Stomach smooth muscle (tissue), 2 donors: ENCODE results near the gene ATP1B2.
A peak's percentile ranks its signal among the peaks of the same experiment; 100 is the strongest.
"Not testable (repeated sequence)": the region's sequence is repeated elsewhere in the genome, so short reads cannot be mapped to it uniquely, and the experiment has no call there.

Experiments used
- H3K27ac ChIP-seq: one replicate; pipeline ENCODE4 v1.7.0; 2013; ENCODE audit warnings: mild to moderate bottlenecking, low read length, inconsistent platforms
- H3K27me3 ChIP-seq, 2 donors: one replicate each; pipeline ENCODE4 v1.7.0; 2013; ENCODE audit warnings: low read length in 2 of 2; ENCODE audit not compliant: insufficient read depth in 2 of 2, control insufficient read depth in 1 of 2
- H3K36me3 ChIP-seq, 2 donors: one replicate each; pipeline ENCODE4 v1.7.0; 2013; ENCODE audit warnings: low read length in 2 of 2; ENCODE audit not compliant: control insufficient read depth in 2 of 2, insufficient read depth in 2 of 2
- H3K4me1 ChIP-seq: one replicate; pipeline ENCODE4 v1.7.0; 2013; ENCODE audit warnings: low read length; ENCODE audit not compliant: control insufficient read depth, insufficient read depth
- H3K4me3 ChIP-seq, 2 donors: one replicate each; pipeline ENCODE4 v1.7.0; 2013; ENCODE audit warnings: low read length in 2 of 2
- H3K9ac ChIP-seq, 2 donors: one replicate each; pipeline ENCODE4 v1.7.0; 2013; ENCODE audit warnings: low read length in 2 of 2, mild to moderate bottlenecking in 1 of 2
- H3K9me3 ChIP-seq, 2 donors: one replicate each; pipeline ENCODE4 v1.7.0; 2013; ENCODE audit warnings: low read length in 2 of 2; ENCODE audit not compliant: control insufficient read depth in 2 of 2
- donor health status: healthy.
- donor health status: Pancreatic carcinoma.

Gene ATP1B2

DNA sequence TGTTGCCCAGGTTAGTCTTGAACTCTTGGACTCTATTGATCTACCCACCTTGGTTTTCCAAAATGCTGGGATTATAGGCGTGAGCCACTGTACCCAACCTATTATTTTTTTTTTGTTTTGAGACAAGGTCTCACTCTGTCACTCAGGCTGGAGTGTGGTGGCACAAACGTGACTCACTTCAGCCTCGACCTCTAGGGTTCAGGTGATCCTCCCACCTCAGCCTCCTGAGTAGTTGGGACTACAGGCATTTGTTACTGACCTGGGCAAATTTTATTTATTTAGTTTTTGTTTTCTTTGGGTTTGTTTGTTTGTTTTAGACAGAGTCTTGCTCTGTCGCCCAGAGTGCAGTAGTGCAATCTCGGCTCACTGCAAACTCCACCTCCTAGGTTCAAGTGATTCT is 27.1 kb upstream of the ATP1B2 start:
- no peak overlapping the region for H3K4me3 ChIP-seq
- H3K27me3 ChIP-seq, result no peaks in the 10 kb centered on the region
- H3K9me3 ChIP-seq, result no peaks in the 10 kb centered on the region
- peaks cover 12% of the 10 kb centered on the region for H3K4me1 ChIP-seq
- peaks cover 2 to 4% of the 10 kb centered on the region in 2 donors for H3K36me3 ChIP-seq
- no peak overlapping the region for H3K9ac ChIP-seq
- H3K27ac ChIP-seq, result no peak overlapping the region

DNA sequence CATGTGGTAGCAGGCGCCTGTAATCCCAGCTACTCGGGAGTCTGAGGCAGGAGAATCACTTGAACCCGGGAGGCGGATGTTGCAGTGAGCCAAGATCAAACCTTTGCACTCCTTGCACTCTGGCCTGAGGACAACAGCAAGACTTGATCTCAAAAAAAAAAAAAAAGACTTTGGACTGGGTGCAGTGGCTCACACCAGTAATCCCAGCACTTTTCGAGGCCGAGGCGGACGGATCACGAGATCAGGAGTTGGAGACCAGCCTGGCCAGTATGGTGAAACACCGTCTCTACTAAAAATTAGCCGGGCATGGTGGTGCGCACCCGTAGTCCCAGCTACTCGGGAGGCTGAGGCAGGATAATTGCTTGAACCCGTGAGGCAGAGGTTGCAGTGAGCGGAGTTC is 25.0 kb upstream of the ATP1B2 start:
- not testable (repeated sequence) for H3K9me3 ChIP-seq, H3K27me3 ChIP-seq, H3K4me3 ChIP-seq, H3K36me3 ChIP-seq, H3K27ac ChIP-seq, H3K9ac ChIP-seq
- peaks cover 12% of the 10 kb centered on the region for H3K4me1 ChIP-seq

DNA sequence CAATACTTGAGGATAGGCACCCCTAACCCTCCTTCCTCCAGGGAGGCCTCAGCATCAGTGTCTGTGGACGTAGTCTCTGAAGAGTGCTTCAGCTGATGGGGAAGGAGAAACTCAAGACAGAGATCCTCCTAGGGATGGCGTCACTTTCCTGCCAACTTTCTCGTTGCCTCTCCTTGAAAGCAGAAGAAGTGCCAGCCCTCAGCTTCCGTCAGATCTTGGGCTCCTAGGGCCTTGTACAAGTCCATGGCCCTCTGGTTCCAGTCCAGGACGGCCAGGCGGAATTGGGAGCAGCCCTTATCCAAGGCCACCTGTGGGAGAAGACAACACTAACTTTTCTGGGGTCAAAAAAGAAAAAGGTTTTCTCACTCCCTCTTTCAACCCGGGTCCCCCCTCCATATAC is 24.4 kb upstream of the ATP1B2 start:
- H3K36me3 ChIP-seq, result peaks cover 2 to 4% of the 10 kb centered on the region in 2 donors
- H3K4me1 ChIP-seq, result peaks cover 12% of the 10 kb centered on the region
- H3K27ac ChIP-seq, result peak overlapping the region; percentile 90
- peak overlapping the region; percentile 86 to 87 for H3K4me3 ChIP-seq
- peak overlapping the region; percentile 93 to 97 for H3K9ac ChIP-seq
- no peaks in the 10 kb centered on the region for H3K27me3 ChIP-seq
- no peaks in the 10 kb centered on the region for H3K9me3 ChIP-seq

DNA sequence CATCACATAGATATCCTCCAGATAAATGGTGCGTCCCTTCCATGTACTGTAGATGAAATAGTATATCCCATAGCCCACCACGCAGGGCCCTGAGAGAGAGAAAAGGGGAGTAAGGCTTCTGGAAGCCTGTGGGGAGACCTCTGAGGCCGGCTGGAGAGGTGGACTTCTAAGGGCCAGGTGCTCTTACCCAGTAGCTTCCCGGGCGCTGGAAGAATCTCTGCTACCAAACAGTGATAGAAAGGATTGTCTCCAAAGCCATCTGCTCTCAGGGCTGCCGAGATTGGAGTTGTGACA is 23.8 kb upstream of the ATP1B2 start:
- H3K27ac ChIP-seq, result peak overlapping the region; percentile 90
- peaks cover 12% of the 10 kb centered on the region for H3K4me1 ChIP-seq
- peak overlapping the region; percentile 86 to 87 for H3K4me3 ChIP-seq
- peaks cover 2 to 4% of the 10 kb centered on the region in 2 donors for H3K36me3 ChIP-seq
- peak overlapping the region; percentile 93 to 97 for H3K9ac ChIP-seq
- no peaks in the 10 kb centered on the region for H3K27me3 ChIP-seq
- H3K9me3 ChIP-seq, result no peaks in the 10 kb centered on the region

DNA sequence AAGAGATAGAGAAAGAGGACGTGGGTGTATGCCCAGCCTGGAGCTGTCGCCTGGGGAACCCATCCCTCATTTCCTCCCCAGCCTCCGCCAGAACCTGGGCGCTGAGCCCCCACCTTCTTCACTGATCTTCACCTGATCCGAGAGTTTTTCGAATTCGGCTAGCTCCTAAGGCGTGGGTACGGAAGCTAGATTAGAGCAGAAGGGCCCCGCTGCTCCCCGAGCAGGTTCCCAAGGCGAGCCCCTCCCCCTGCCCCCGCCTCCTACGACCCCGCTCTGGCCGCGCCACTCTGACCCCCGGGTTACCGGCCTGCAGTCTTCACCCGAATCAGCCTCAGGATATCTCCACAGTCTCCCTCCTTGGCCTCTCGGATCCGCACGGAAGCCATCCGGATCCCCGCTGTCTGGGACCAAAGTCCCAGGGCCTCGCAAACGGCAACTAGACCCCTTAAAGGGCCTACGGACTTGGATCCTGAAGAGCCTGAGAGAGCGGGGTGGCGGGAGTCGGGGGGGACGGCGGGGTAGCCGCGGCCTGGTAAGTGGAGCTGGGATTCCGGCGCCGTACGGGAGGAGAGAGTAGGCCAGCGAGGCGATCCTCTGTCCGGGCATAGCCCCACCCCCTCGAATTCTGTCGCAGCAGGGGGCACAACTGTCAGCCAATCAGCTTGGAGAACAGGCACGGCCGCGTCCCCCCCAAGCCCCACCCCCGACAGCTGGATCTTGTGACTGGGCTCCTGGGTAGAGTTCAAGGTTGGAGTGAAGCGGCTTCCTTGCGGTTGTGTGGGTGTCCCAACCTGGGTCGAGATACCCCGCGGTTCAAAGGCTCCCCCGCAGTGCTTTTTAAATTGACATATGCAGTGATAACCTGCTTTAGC is 23.2 kb upstream of the ATP1B2 start, which contains the start of gene SAT2:
Gene SAT2, minus strand, starts transcription at position 572 of the 872 bp plus-strand sequence. Its CDS starts 186 bp downstream, at position 386.
- H3K9me3 ChIP-seq, result no peaks in the 10 kb centered on the region

DNA sequence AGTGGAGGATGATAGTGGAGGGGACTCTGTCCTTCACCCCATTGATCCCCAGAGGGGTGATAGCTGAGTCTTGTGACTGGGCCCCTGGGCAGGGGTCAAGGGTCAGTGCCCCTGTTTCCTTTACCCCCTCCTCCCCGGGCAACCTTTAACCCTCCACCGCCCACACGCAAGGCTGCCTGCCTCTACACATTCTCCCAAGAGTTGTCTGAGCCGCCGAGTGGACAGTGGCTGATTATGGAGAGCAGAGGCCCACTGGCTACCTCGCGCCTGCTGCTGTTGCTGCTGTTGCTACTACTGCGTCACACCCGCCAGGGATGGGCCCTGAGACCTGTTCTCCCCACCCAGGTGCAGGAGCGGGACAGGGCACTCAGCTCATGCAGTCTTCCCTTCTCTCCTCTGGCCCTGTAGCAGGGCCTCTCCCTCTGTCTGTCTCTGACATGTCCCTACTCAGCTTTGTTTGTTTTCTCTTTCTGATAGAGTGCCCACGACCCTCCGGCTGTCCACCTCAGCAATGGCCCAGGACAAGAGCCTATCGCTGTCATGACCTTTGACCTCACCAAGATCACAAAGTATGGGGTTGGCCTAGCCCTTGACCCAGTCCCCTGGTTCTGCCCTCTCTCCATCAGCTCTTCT is 20.7 kb upstream of the ATP1B2 start, which contains the start of gene SHBG:
Gene SHBG, plus strand, starts transcription at position 197 of the 633 bp plus-strand sequence. Its CDS starts 38 bp downstream, at position 235.
- Histone ChIP-seq H3K36me3 (peaks cover 2 to 4% of the 10 kb centered on the region in 2 donors), H3K9ac (no peak within 1 kb of the TSS), H3K27me3 (no peaks in the 10 kb centered on the region), H3K4me1 (peaks cover 14% of the 10 kb centered on the region), H3K27ac (no peak within 1 kb of the TSS), H3K4me3 (no peak within 1 kb of the TSS), H3K9me3 (no peaks in the 10 kb centered on the region)

More for the DNA sequence above, 23.2 kb upstream of the ATP1B2 start, which contains the start of gene SAT2:
- peaks cover 12% of the 10 kb centered on the region for H3K4me1 ChIP-seq
- peak within 1 kb of the TSS; percentile 86 to 87 for H3K4me3 ChIP-seq
- peak within 1 kb of the TSS; percentile 93 to 97 for H3K9ac ChIP-seq
- H3K27me3 ChIP-seq, result no peaks in the 10 kb centered on the region
- peak within 1 kb of the TSS; percentile 90 for H3K27ac ChIP-seq
- H3K36me3 ChIP-seq, result peaks cover 2 to 4% of the 10 kb centered on the region in 2 donors

DNA sequence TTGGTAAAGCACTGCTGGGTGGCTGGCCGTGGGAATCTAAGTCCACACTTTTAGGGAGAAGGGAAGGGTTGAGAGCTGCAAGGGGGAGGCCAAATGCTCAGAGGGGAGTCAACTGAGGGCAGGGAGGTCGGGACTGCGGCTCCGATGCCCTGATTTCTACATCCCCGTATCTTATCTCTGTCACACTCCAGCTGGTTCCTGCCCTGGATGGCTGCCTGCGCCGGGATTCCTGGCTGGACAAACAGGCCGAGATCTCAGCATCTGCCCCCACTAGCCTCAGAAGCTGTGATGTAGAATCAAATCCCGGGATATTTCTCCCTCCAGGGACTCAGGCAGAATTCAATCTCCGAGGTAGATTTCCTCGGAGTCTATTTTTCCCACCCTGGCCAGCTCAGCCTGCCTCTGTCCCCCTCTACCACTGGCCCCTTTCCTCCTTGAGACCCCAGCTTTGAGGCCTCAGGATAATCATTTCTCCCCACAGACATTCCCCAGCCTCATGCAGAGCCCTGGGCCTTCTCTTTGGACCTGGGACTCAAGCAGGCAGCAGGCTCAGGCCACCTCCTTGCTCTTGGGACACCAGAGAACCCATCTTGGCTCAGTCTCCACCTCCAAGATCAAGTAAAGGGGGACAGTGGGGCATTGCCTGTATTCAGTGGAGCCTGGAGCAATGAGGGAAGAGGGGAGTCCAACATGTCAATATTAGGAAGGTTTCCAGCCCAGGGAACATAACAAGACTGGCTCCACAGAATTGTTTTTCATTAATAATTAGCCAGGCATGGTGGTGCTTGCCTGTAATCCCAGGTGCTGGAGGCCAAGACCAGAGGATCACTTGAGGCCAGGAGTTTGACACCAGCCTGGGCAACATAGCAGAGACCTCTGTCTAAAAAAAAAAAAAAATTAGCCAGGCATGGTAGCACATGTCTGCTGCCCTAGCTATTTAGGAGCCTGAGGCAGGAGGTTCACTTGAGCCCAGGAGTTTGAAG is 19.0 kb upstream of the ATP1B2 start:
- H3K9me3 ChIP-seq, result no peaks in the 10 kb centered on the region
- peaks cover 9% of the 10 kb centered on the region for H3K4me1 ChIP-seq
- no peak overlapping the region for H3K9ac ChIP-seq
- H3K27ac ChIP-seq, result no peak overlapping the region
- no peaks in the 10 kb centered on the region for H3K27me3 ChIP-seq
- no peaks in the 10 kb centered on the region for H3K36me3 ChIP-seq
- no peak overlapping the region for H3K4me3 ChIP-seq

DNA sequence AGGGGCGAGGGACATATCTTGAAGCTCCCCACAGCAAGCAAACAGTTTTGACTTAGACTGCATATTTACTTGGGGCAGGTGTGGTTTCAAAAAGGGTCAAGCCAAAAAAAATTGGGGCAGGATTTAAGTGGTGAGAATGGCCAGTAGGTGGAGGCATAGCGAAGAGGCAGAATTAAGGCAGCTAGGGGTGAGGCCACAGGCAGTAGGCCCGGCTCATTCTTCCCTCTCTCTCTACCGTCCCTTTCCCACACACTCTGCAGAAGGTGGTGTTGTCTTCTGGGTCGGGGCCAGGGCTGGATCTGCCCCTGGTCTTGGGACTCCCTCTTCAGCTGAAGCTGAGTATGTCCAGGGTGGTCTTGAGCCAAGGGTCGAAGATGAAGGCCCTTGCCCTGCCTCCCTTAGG is 18.2 kb upstream of the ATP1B2 start:
- H3K27me3 ChIP-seq, result no peaks in the 10 kb centered on the region
- H3K36me3 ChIP-seq, result no peaks in the 10 kb centered on the region
- no peak overlapping the region for H3K9ac ChIP-seq
- H3K4me3 ChIP-seq, result no peak overlapping the region
- H3K9me3 ChIP-seq, result no peaks in the 10 kb centered on the region
- H3K4me1 ChIP-seq, result peaks cover 4% of the 10 kb centered on the region
- no peak overlapping the region for H3K27ac ChIP-seq

DNA sequence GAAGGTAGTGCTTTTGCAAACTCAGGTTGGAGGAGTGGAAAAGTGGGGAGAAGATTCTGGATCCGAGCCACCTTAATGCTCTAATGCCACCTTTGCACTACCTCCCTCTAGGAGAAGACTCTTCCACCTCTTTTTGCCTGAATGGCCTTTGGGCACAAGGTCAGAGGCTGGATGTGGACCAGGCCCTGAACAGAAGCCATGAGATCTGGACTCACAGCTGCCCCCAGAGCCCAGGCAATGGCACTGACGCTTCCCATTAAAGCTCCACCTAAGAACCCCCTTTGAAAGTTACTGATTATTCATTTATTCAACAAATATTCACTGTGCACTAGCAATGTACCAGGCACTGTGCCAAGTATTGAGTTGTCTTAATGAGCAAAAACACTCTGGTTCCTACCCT is 17.6 kb upstream of the ATP1B2 start:
- H3K4me1 ChIP-seq, result peaks cover 2% of the 10 kb centered on the region
- no peak overlapping the region for H3K27ac ChIP-seq
- H3K9me3 ChIP-seq, result no peaks in the 10 kb centered on the region
- no peak overlapping the region for H3K4me3 ChIP-seq
- no peaks in the 10 kb centered on the region for H3K36me3 ChIP-seq
- no peaks in the 10 kb centered on the region for H3K27me3 ChIP-seq
- no peak overlapping the region for H3K9ac ChIP-seq

DNA sequence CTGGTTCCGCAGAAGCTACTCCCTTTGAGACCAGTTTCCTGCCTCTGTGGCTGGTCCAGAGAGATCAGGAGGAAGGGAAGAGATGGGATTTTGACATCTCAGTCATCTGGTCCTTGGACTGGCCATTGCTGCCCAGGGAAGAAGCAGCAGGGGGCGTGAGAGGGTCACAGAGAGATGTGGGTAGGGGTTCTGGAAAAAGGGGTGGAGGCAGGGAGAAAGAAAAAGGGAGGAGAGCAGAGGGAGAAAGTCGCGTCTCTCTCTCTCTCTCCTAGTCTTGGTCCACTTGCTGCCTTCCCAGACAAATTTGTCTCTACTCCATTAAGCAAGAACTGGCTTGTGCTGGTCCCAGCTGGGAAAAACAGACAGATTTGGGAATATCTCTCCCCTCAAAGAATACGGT is 16.3 kb upstream of the ATP1B2 start:
- Histone ChIP-seq H3K9ac (peak overlapping the region; percentile 28 to 36), H3K4me3 (no peak overlapping the region), H3K27me3 (no peaks in the 10 kb centered on the region), H3K27ac (no peak overlapping the region), H3K4me1 (peaks cover 2% of the 10 kb centered on the region), H3K36me3 (no peaks in the 10 kb centered on the region), H3K9me3 (no peaks in the 10 kb centered on the region)
